ENCODE results near the gene KRTAP5-10. TPM values are rescaled to one million over a fixed set of nuclear protein-coding genes. Genes with fewer than 3 reads are reported as not detected.
"Not testable (repeated sequence)": the region's sequence is repeated elsewhere in the genome, so short reads cannot be mapped to it uniquely, and the experiment has no call there.

The KRTAP5-10 gene
- total RNA-seq, 4 donors from 2014 or later, result not detected

DNA sequence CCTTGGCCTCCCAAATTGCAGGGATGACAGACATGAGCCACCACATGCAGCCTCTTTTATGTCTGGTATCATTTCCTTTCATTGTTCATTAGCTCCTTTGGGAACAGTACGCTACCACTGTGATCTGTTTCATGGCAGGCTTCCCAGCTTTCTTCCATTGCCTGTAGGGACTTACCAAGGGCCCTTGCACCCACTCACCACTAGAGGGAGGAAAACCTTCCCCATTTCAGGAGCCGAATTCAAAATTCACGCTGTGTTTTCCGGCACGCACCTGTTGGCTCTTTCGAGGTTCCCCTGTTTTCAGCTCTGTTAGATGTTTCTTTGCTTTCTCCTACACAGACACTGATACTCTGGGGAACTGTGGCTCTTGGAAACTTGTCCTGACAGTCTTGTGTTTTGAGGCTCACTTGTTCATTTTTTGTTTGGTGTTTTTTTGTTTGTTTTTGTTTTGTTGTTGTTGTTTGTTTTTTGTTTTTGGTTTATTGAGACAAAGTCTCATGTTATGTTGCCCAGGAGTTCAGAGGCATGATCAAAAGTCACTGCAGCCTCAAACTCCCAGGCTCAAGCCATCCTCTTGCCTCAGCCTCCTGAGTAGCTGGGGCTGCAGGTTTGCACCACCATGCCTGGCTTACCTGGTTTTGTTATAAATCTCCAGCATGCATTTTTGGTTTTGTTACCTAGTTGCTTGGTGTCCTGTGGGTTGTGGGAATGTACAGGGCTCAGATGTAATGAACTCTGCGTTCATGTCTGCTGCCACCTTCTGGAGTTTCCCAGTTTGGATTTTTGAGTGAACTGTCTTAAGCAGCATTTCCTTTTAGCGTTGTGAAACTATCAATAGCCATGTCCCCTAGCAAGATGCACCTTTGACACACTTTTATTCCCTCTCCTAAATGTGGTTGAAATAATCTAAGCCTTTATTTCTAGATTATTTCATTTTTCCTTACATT lies 15.0 kb downstream of the KRTAP5-10 start:
- 7 to 19% methylated on average over 8 of the region's 8 CpGs for WGBS, 2 donors
- Histone ChIP-seq H3K27ac (no peak overlapping the region), H3K36me3 (no peaks in the 10 kb centered on the region), H3K4me3 (replicated peaks in 1 of 3) (no peak overlapping the region), H3K9me3 (no peaks in the 10 kb centered on the region), H3K4me1 (no peaks in the 10 kb centered on the region), H3K27me3 (no peaks in the 10 kb centered on the region)
- intact Hi-C loops (cut with DNase I), result no loop called here
- no peak for TF ChIP-seq POLR2A (IDR thresholded peaks at IDR 0.05)
- TF ChIP-seq, protein P1, sequence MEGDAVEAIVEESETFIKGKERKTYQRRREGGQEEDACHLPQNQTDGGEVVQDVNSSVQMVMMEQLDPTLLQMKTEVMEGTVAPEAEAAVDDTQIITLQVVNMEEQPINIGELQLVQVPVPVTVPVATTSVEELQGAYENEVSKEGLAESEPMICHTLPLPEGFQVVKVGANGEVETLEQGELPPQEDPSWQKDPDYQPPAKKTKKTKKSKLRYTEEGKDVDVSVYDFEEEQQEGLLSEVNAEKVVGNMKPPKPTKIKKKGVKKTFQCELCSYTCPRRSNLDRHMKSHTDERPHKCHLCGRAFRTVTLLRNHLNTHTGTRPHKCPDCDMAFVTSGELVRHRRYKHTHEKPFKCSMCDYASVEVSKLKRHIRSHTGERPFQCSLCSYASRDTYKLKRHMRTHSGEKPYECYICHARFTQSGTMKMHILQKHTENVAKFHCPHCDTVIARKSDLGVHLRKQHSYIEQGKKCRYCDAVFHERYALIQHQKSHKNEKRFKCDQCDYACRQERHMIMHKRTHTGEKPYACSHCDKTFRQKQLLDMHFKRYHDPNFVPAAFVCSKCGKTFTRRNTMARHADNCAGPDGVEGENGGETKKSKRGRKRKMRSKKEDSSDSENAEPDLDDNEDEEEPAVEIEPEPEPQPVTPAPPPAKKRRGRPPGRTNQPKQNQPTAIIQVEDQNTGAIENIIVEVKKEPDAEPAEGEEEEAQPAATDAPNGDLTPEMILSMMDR (IDR thresholded peaks at IDR 0.05), result peak; percentile 67 to 92 (median 70)
- peak; percentile 76 to 80 for DNase-seq

- no peak overlapping the region for H3K27ac ChIP-seq
- no peak for DNase-seq
- no peaks in the 10 kb centered on the region for H3K36me3 ChIP-seq
- H3K27me3 ChIP-seq, result no peaks in the 10 kb centered on the region
- intact Hi-C loops (cut with DNase I), result no loop called here
- no peak overlapping the region for H3K4me3 ChIP-seq (replicated peaks in 1 of 3)
- WGBS, 2 donors, result 76 to 87% methylated on average over 4 of the region's 4 CpGs
- no peaks in the 10 kb centered on the region for H3K9me3 ChIP-seq
- H3K4me1 ChIP-seq, result no peaks in the 10 kb centered on the region
- TF ChIP-seq, protein P1 (IDR thresholded peaks at IDR 0.05), result no peak
- TF ChIP-seq POLR2A (IDR thresholded peaks at IDR 0.05), result no peak
Observed at GRCh38 chr11:71581826-71582225, 16.5 kb downstream of the KRTAP5-10 start.

DNA sequence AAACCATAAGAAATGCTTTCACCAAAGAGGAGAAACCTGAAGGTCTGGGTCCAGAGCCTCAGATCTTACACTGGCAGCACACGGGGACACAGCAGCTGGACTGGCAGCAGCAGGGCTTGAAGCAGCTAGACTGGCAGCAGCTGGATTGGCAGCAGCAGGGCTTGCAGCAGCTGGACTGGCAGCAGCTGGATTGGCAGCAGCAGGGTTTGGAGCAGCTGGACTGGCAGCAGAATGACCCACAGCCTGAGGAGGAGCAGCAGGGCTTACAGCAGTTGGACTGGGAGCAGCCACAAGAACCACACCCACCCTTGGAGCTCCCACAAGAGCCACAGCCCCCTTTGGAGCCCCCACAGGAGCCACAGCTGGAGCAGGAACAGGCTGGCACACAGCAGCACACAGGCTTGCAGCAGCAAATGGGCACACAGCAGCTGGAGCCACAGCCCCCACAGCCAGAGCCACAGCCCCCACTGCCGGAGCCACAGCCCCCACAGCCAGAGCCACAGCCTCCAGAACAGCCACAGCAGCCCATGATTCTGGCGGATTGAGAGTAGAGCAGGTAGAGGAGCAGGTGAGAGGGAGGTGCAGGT lies 17.0 kb downstream of the KRTAP5-10 start, which contains the start of gene KRTAP5-11:
KRTAP5-11 (minus strand) TSS at position 567 of the 587 bp plus-strand sequence; CDS start at position 529, 38 bp downstream.
- no peak for TF ChIP-seq POLR2A (IDR thresholded peaks at IDR 0.05)
- TF ChIP-seq, protein P1 (IDR thresholded peaks at IDR 0.05), result no peak
- Histone ChIP-seq H3K36me3 (no peaks in the 10 kb centered on the region), H3K27ac (no peak within 1 kb of the TSS), H3K4me3 (replicated peaks in 1 of 3) (no peak within 1 kb of the TSS), H3K9me3 (no peaks in the 10 kb centered on the region), H3K4me1 (no peaks in the 10 kb centered on the region), H3K27me3 (no peaks in the 10 kb centered on the region)
- 90 to 93% methylated on average over 2 to 3 of the region's 3 CpGs for WGBS, 2 donors
- intact Hi-C loops (cut with DNase I), result no loop called here
- DNase-seq, result no peak

DNA sequence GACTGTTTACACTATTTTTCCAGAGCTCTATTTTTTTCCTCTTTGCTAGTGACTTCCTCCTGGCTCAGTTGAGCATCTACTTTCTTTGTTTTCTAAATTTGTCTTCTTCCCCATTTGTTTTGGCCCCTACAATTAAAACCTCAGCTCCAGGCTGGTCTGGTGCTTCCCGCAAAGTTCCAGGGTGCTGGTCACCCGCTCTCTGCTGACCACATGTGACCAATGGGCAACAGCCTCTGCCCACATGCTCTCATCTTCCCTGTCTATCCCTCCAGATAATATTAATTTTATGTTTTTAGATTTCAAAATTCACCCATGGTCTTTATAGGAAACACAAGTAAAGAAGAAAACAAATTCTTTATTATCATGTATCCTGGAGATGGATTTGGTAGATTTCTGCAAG lies 17.6 kb downstream of the KRTAP5-10 start:
- H3K27ac ChIP-seq; H3K4me1 ChIP-seq; DNase-seq; H3K4me3 ChIP-seq (replicated peaks in 1 of 3); H3K9me3 ChIP-seq; intact Hi-C loops (cut with DNase I); H3K27me3 ChIP-seq; H3K36me3 ChIP-seq: not testable (repeated sequence)
- WGBS, 2 donors, result 88 to 89% methylated on average over 2 of the region's 2 CpGs

DNA sequence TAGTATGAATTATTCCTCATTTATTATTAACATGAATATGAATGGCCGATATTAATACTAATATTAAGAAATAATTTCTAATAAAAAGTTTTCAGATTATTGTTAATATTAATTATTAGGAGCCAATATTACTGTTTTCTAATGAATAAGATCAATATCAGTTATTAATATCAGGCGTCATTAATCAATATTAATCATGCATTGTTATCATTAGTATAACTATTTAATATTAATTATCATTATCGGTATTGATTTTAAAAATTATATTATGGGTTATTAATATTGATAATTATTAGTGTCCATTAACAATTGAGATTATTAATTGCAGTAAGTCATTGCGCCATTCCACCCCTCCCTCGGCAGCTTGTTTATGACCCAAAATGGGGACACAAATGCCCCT lies 20.3 kb downstream of the KRTAP5-10 start:
- H3K9me3 ChIP-seq; H3K4me3 ChIP-seq (replicated peaks in 1 of 3); H3K4me1 ChIP-seq; H3K27me3 ChIP-seq; H3K27ac ChIP-seq; H3K36me3 ChIP-seq; intact Hi-C loops (cut with DNase I); DNase-seq: not testable (repeated sequence)
- WGBS, 2 donors, result 90% methylated on average over 5 of the region's 5 CpGs

GRCh38 chr11:71588314-71588713 lies 23.0 kb downstream of the KRTAP5-10 start:
- H3K4me3 ChIP-seq (replicated peaks in 1 of 3); intact Hi-C loops (cut with DNase I); H3K4me1 ChIP-seq; H3K36me3 ChIP-seq; H3K27me3 ChIP-seq; H3K9me3 ChIP-seq; DNase-seq; H3K27ac ChIP-seq: not testable (repeated sequence)
- WGBS, 2 donors, result 67 to 75% methylated on average over 4 of the region's 4 CpGs
